ENCODE data around the gene CNTN6.

GRCh38 chr3:1235526-1236120 is 142.8 kb downstream of the CNTN6 start:
- TF ChIP-seq CTCF (IDR thresholded peaks at IDR 0.05) (no peak), POLR2A (IDR thresholded peaks at IDR 0.05) (no peak)
